K562 (cell line): ENCODE data around the gene MAST4. TPM values are rescaled to one million over a fixed set of nuclear protein-coding genes. Genes with fewer than 3 reads are reported as not detected.

Experiments
- ATAC-seq: fragments of 200-7000 bp; cut with Tn5 transposase; 3 replicates; pipeline ENCODE4 v1.9.1; 2020; ENCODE audit warnings: moderate library complexity
- BruUV-seq: library from RNA; stranded (reverse); fragments of 400-500 nt; replicated peaks from 2 replicates; lab custom pipeline; 2021; lab: Mats Ljungman, UMichigan
- CTCF ChIA-PET: fragments of 300-600 bp; formaldehyde crosslinking; extraction: SDS; loops from one replicate; lab custom pipeline; 2021; ENCODE audit warnings: low intra/inter-chr PET ratio; lab: Yijun Ruan, JAX
- POLR2A ChIA-PET: fragments of 300-600, 350-650 bp; sonication (Branson Sonifier 250); formaldehyde crosslinking; extraction: SDS; loops from one replicate; lab custom pipeline; 2021; ENCODE audit warnings: antibody characterized with exemption, inconsistent platforms; lab: Yijun Ruan, JAX
- DNase-seq, 4 experiments: peaks; one replicate each; pipeline versions ENCODE4 v3.0.0 to v3.0.0-alpha.2; 2011 to 2018; ENCODE audit warnings: low spot score in 3 of 4, mixed read lengths in 3 of 4; ENCODE audit errors: extremely low read depth in 1 of 4
- FAIRE-seq: peaks from 2 replicates; lab custom pipeline; 2011; peaks lifted over from hg19 to GRCh38; lab: Jason Lieb, UNC
- H2AFZ ChIP-seq: 2 replicates; pipeline ENCODE4 v1.6.0; 2011; ENCODE audit warnings: low read depth, low read length, control low read depth, inconsistent platforms
- H3K27ac ChIP-seq: fragments of 200-600 bp; 3 replicates; pipeline ENCODE4 v1.8.0; 2011; ENCODE audit warnings: low read depth, mild to moderate bottlenecking, control low read depth, inconsistent platforms, low read length, moderate library complexity, mixed read lengths; ENCODE audit errors: extremely low read depth
- H3K27me3 ChIP-seq, 2 experiments: fragments of 300-600 bp in 1 of 2; 2 replicates in 1 of 2; 3 replicates in 1 of 2; pipeline versions ENCODE4 v1.6.0 to v1.8.0; 2011; ENCODE audit warnings: inconsistent platforms in 2 of 2, low read length in 2 of 2, mild to moderate bottlenecking in 1 of 2, mixed read lengths in 1 of 2, moderate library complexity in 1 of 2; ENCODE audit not compliant: control insufficient read depth in 2 of 2, insufficient read depth in 2 of 2
- H3K36me3 ChIP-seq: fragments of 300-600 bp; 3 replicates; pipeline ENCODE4 v1.8.0; 2011; ENCODE audit warnings: mild to moderate bottlenecking, low read length, inconsistent platforms; ENCODE audit not compliant: control insufficient read depth, insufficient read depth
- H3K4me1 ChIP-seq, 2 experiments: fragments of 200-600 bp in 1 of 2; replicated peaks in 1 of 2; 2 replicates in 1 of 2; 3 replicates in 1 of 2; pipeline versions ENCODE4 v1.5.1 to v1.8.0; 2011; ENCODE audit warnings: inconsistent platforms in 2 of 2, low read length in 2 of 2, mild to moderate bottlenecking in 1 of 2, mixed read lengths in 1 of 2, moderate library complexity in 1 of 2; ENCODE audit not compliant: control insufficient read depth in 2 of 2, insufficient read depth in 2 of 2
- H3K4me2 ChIP-seq: 2 replicates; pipeline ENCODE4 v1.6.1; 2011; ENCODE audit warnings: low read length, control low read depth, inconsistent platforms, mixed read lengths; ENCODE audit not compliant: insufficient read depth
- H3K4me3 ChIP-seq: fragments of 200-600 bp; sonication (generic), shearing (Covaris generic); 2 replicates; pipeline ENCODE4 v1.5.1; 2016; ENCODE audit warnings: control low read depth, inconsistent platforms
- H3K79me2 ChIP-seq: fragments of 200-600 bp; 3 replicates; pipeline ENCODE4 v1.8.0; 2011; ENCODE audit warnings: low read length, inconsistent platforms; ENCODE audit not compliant: control insufficient read depth, insufficient read depth
- H3K9ac ChIP-seq, 2 experiments: 2 replicates each; pipeline versions ENCODE4 v1.6.0 to v1.6.1; 2011; ENCODE audit warnings: low read depth in 2 of 2, low read length in 2 of 2, control low read depth in 1 of 2, inconsistent platforms in 1 of 2, mild to moderate bottlenecking in 1 of 2, mixed read lengths in 1 of 2; ENCODE audit not compliant: insufficient read depth in 1 of 2
- H3K9me1 ChIP-seq: one replicate; pipeline ENCODE4 v1.6.0; 2011; ENCODE audit warnings: inconsistent platforms, mild to moderate bottlenecking, low read length, moderate library complexity; ENCODE audit not compliant: control insufficient read depth, insufficient read depth
- H3K9me3 ChIP-seq: replicated peaks from 2 replicates; pipeline ENCODE4 v1.5.1; 2011; ENCODE audit warnings: low read depth, low read length, inconsistent platforms; ENCODE audit not compliant: control insufficient read depth, insufficient read depth
- H4K20me1 ChIP-seq: replicated peaks from 2 replicates; pipeline ENCODE4 v1.6.1; 2011; ENCODE audit warnings: low read length, inconsistent platforms, mixed read lengths; ENCODE audit not compliant: control insufficient read depth, insufficient read depth
- ETS1 ChIP-seq: conservative IDR thresholded peaks from 2 replicates; pipeline ENCODE4 v1.6.1; 2011; ENCODE audit warnings: low read depth, mild to moderate bottlenecking, low read length; ENCODE audit not compliant: control insufficient read depth
- PRMT5 ChIP-seq: sonication (generic); formaldehyde crosslinking; IDR thresholded peaks from 2 replicates; pipeline ENCODE4 v1.5.0; 2020; ENCODE audit warnings: missing genetic modification reagents
- RBM39 ChIP-seq: fragments of 200-400 bp; formaldehyde crosslinking; optimal IDR thresholded peaks from 2 replicates; pipeline ENCODE3; 2018; ENCODE audit warnings: low read depth, low read length
- SFPQ ChIP-seq: fragments of 200-400 bp; formaldehyde crosslinking; IDR thresholded peaks from 2 replicates; pipeline ENCODE4 v1.6.1; 2017; ENCODE audit warnings: mild to moderate bottlenecking, low read depth, low read length, moderate library complexity
- ZNF124 ChIP-seq: sonication (generic); formaldehyde crosslinking; IDR thresholded peaks from 2 replicates; pipeline ENCODE4 v1.8.1; 2022; ENCODE audit warnings: missing genetic modification reagents
- WGBS: fragments of 100-300 bp; shearing (Covaris generic); methylation state at CpG from one replicate; pipeline ENCODE4 v1.1.6; 2016; ENCODE audit warnings: low coverage, mixed read lengths; ENCODE audit not compliant: insufficient coverage; ENCODE audit errors: missing lambda C conversion rate; 5-methylcytosine and 5-hydroxymethylcytosine counted together
- in situ Hi-C: fragments of 300-500 bp; cut with MboI; formaldehyde crosslinking; loops from 4 replicates; pipeline ENCODE4 v1.15.0; 2018; ENCODE audit warnings: inconsistent platforms, mixed read lengths
- intact Hi-C: fragments of 100-400 bp; cut with micrococcal nuclease; formaldehyde crosslinking; loops from 2 replicates; pipeline ENCODE4 v1.14.2; 2022
- polyA plus RNA-seq, 8 experiments: library from polyadenylated mRNA; depleted of rRNA in 4 of 8; stranded (reverse) in 5 of 8; unstranded in 3 of 8; fragments of >200 nt; fragmentation: Nextera tagmentation in 2 of 8; fragmentation: Illumina TruSeq in 1 of 8; extraction: Ambion mirVana in 2 of 8; extraction: Trizol in 1 of 8; gene quantifications; 2 replicates each; pipeline versions ENCODE4 v1.2.1 to v1.2.3, GENCODE V29; 2011 to 2014; ENCODE audit warnings: inconsistent platforms in 1 of 8, missing spikeins in 1 of 8
- total RNA-seq, 7 experiments: library from RNA; depleted of rRNA in 6 of 7; stranded (reverse); fragments of >200 nt in 6 of 7; fragmentation: Illumina TruSeq in 2 of 7; extraction: Trizol in 2 of 7; gene quantifications; 2 replicates each; pipeline versions ENCODE4 v1.2.1 to v1.2.3, GENCODE V29; 2011 to 2021; ENCODE audit warnings: low replicate concordance in 1 of 7

MAST4 gene
- total and polyA plus RNA-seq, 9 of the 15 experiments (the other 6 are each of a cell fraction or from before 2014, with no cell fraction given): 0.88 to 10.1 (median 5.2) TPM

GRCh38 chr5:67195406-67196275 lies 599.4 kb downstream of the MAST4 start (continued):
- TF ChIP-seq SFPQ: no peak
- TF ChIP-seq, all 486 proteins: peak for 0

GRCh38 chr5:67196537-67197059 lies 600.4 kb downstream of the MAST4 start, which contains the start of gene CD180:
TSS of gene CD180 (minus strand) at chr5:67196799. CDS start at chr5:67196641, 158 bp downstream.
- 0% methylated on average over 5 of the region's 5 CpGs for WGBS
- in situ Hi-C loops: no loop called here
- no peak within 1 kb of the TSS for H3K4me3 ChIP-seq

More at GRCh38 chr5:67196537-67197059, 600.4 kb downstream of the MAST4 start, which contains the start of gene CD180:
- Histone ChIP-seq H3K4me1 (no peaks in the 10 kb centered on the region), H3K79me2 (no peaks in the 10 kb centered on the region), H3K9me1 (no peaks in the 10 kb centered on the region), H3K36me3 (no peaks in the 10 kb centered on the region), H2AFZ (no peak within 1 kb of the TSS), H3K27ac (no peak within 1 kb of the TSS), H3K27me3 (peaks cover 0 to 12% of the 10 kb centered on the region in 2 experiments; a peak in 2 of 5 replicates), H3K9ac (no peak within 1 kb of the TSS), H4K20me1 (no peaks in the 10 kb centered on the region), H3K9me3 (no peaks in the 10 kb centered on the region), H3K4me2 (no peak within 1 kb of the TSS)
- POLR2A ChIA-PET: no interaction called here
- CTCF ChIA-PET: no interaction called here
- intact Hi-C loops: no loop called here
- ATAC-seq (no peak), DNase-seq (no peak), FAIRE-seq (no peak)
- TF ChIP-seq ETS1: no peak
- no peak for TF ChIP-seq RBM39
- no peak for TF ChIP-seq ZNF124 (CRISPR knock-in tag)
- TF ChIP-seq PRMT5 (CRISPR knock-in tag): no peak
- BruUV-seq: no TSS peak
